ENCODE measurements around the gene ZNF774. TPM values are rescaled to one million over a fixed set of nuclear protein-coding genes. Genes with fewer than 3 reads are reported as not detected.
A peak's percentile ranks its signal among the peaks of the same experiment; 100 is the strongest.

ZNF774 gene

GRCh38 chr15:90411176-90411575 is 59.1 kb downstream of the ZNF774 start:
- Histone ChIP-seq H3K23ac (ENCODE audit: low read length in 2 of 2) (no peak overlapping the region), H2AFZ (ENCODE audit: low read depth, low read length) (no peak overlapping the region), H4K91ac (ENCODE audit: low read length) (no peak overlapping the region), H3K9me3 (ENCODE audit: control insufficient read depth, low read length) (no peaks in the 10 kb centered on the region), H3K4me2 (ENCODE audit: low read length, poor library complexity, severe bottlenecking) (no peak overlapping the region), H3K18ac (ENCODE audit: low read depth in 1 of 2, low read length in 2 of 2) (peak overlapping the region in 1 of 2 experiments; percentile 77), H3K79me1 (replicated peaks; ENCODE audit: low read length, poor library complexity, severe bottlenecking) (no peaks in the 10 kb centered on the region), H3K27ac (ENCODE audit: low read length, poor library complexity, severe bottlenecking) (no peak overlapping the region), H2BK15ac (ENCODE audit: low read depth, poor library complexity, severe bottlenecking) (no peak overlapping the region), H2BK5ac (ENCODE audit: low read depth, low read length, poor library complexity, severe bottlenecking) (no peak overlapping the region), H2BK12ac (ENCODE audit: low read length in 2 of 2) (no peak overlapping the region), H4K8ac (ENCODE audit: low read length) (no peak overlapping the region), H3K27me3 (ENCODE audit: control insufficient read depth in 1 of 2, insufficient read depth in 1 of 2, low read length in 2 of 2) (no peaks in the 10 kb centered on the region), H3K14ac (ENCODE audit: low read length in 2 of 2) (no peak overlapping the region), H3K9ac (ENCODE audit: low read length) (no peak overlapping the region), H2BK120ac (ENCODE audit: low read depth, low read length) (no peak overlapping the region), H3K4me3 (ENCODE audit: insufficient read depth in 1 of 2, low read depth in 1 of 2, low read length in 2 of 2) (no peak overlapping the region), H3K4ac (ENCODE audit: low read depth in 1 of 2, low read length in 2 of 2) (no peak overlapping the region), H3K36me3 (ENCODE audit: control insufficient read depth in 1 of 2, insufficient read depth in 2 of 2, low read depth in 1 of 2, low read length in 2 of 2) (peaks cover 0 to 3% of the 10 kb centered on the region in 2 experiments), H2AK5ac (ENCODE audit: low read length, severe bottlenecking) (no peak overlapping the region), H3K4me1 (ENCODE audit: control insufficient read depth, insufficient read depth, low read depth, low read length) (peaks cover 10% of the 10 kb centered on the region)
- 84% methylated on average over 1 of the region's 2 CpGs for WGBS
- DNase-seq, result no peak

Small RNAs within 50 kb of the gene (small RNA-seq; reads per million reads assigned to genes)
- gene NDUFA3P4 (ENCODE audit: low read depth), result not detected

All from mesenchymal stem cell (in vitro differentiated cells and primary cell).